ENCODE measurements around the gene SEC24B. TPM values are rescaled to one million over a fixed set of nuclear protein-coding genes. Genes with fewer than 3 reads are reported as not detected.

The SEC24B gene
- total RNA-seq (10 to 100 TPM; 20.6 to 49.3 (median 30.4) TPM), polyA plus RNA-seq (10 to 100 TPM in 1 of 3 donors, 1 to 10 TPM in 2; 8.4 to 41.5 (median 9.0) TPM)
- long read RNA-seq, donor 1, partial matches to known transcripts: 14 of 14 reads
- long read RNA-seq, donor 1, other reads (novel, unspliced or antisense): 0 of 14 reads
- long read RNA-seq, donor 2, full-length matches to known transcripts: 1 of 10 reads
- long read RNA-seq, donor 2, partial matches to known transcripts: 9 of 10 reads
- long read RNA-seq, donor 2, other reads (novel, unspliced or antisense): 0 of 10 reads
- long read RNA-seq, donor 3, full-length matches to known transcripts: 1 of 1 reads
- long read RNA-seq, donor 3, partial matches to known transcripts: 0 of 1 reads
- long read RNA-seq, donor 3, other reads (novel, unspliced or antisense): 0 of 1 reads
- long read RNA-seq, donor 4, partial matches to known transcripts: 5 of 11 reads
- long read RNA-seq, donor 4, other reads (novel, unspliced or antisense): 4 of 11 reads
- long read RNA-seq, donor 5, transcript SEC24B-202 (23 exons, 3,780 nt): major isoform, 18 of 50 reads
- long read RNA-seq, donor 5, partial matches to known transcripts: 12 of 50 reads
- long read RNA-seq, donor 5, other reads (novel, unspliced or antisense): 20 of 50 reads
- long read RNA-seq, donor 6, partial matches to known transcripts: 1 of 3 reads
- long read RNA-seq, donor 6, other reads (novel, unspliced or antisense): 1 of 3 reads
- long read RNA-seq, donor 7, partial matches to known transcripts: 11 of 11 reads
- long read RNA-seq, donor 7, other reads (novel, unspliced or antisense): 0 of 11 reads
- long read RNA-seq, donor 8, partial matches to known transcripts: 14 of 15 reads
- long read RNA-seq, donor 8, other reads (novel, unspliced or antisense): 0 of 15 reads
- long read RNA-seq, donor 9: 0 reads
- long read RNA-seq, donor 10: 0 reads

GRCh38 chr4:109433205-109434006 is at the start of gene SEC24B:
SEC24B (plus strand) TSS chr4:109433815; CDS start chr4:109433870, 55 bp downstream.
- WGBS, 4 donors: 0% methylated on average over 11 to 87 of the region's 87 CpGs

GRCh38 chr4:109383823-109384222 is 49.8 kb upstream of the SEC24B start:
- H3K27ac ChIP-seq: no peak overlapping the region
- H3K4me3 ChIP-seq: no peak overlapping the region
- H3K27me3 ChIP-seq: no peaks in the 10 kb centered on the region
- H3K9me3 ChIP-seq (replicated peaks in 1 of 3): no peaks in the 10 kb centered on the region
- intact Hi-C loops (cut with DNase I): no loop called here
- no peaks in the 10 kb centered on the region for H3K4me1 ChIP-seq (replicated peaks in 1 of 2)
- no peak for DNase-seq
- no peaks in the 10 kb centered on the region for H3K36me3 ChIP-seq (replicated peaks in 1 of 2)
- WGBS, 4 donors: 73 to 89% (median 77%) methylated on average over 4 to 6 of the region's 6 CpGs
- TF ChIP-seq POLR2A (IDR thresholded peaks at IDR 0.05) (no peak), CTCF (IDR thresholded peaks at IDR 0.05) (no peak)

More at GRCh38 chr4:109433205-109434006, at the start of gene SEC24B:
- DNase-seq: peak; percentile 87 to 95 (median 89)
- H3K9me3 ChIP-seq (replicated peaks in 1 of 3): no peaks in the 10 kb centered on the region
- peak within 1 kb of the TSS; percentile 48 to 98 (median 68) for H3K4me3 ChIP-seq
- H3K27me3 ChIP-seq: no peaks in the 10 kb centered on the region
- H3K27ac ChIP-seq: peak within 1 kb of the TSS; percentile 67 to 98 (median 82)
- peaks cover 28 to 48% of the 10 kb centered on the region in 2 donors for H3K4me1 ChIP-seq (replicated peaks in 1 of 2)
- TF ChIP-seq CTCF (IDR thresholded peaks at IDR 0.05): peak in 5 of 6 experiments; percentile 14 to 98 (median 96)
- peak; percentile 59 to 69 for TF ChIP-seq POLR2A (IDR thresholded peaks at IDR 0.05)
- intact Hi-C loops (cut with DNase I): loop anchor here (10.0 kb wide), 2 partner anchors 61 to 131 kb away; partner anchors contain the start of gene MCUB (in 1 of the 2)
- no peaks in the 10 kb centered on the region for H3K36me3 ChIP-seq (replicated peaks in 1 of 2)

GRCh38 chr4:109385260-109385659 is 48.4 kb upstream of the SEC24B start:
- intact Hi-C loops (cut with DNase I): no loop called here

More at GRCh38 chr4:109385260-109385659, 48.4 kb upstream of the SEC24B start:
- H3K27me3 ChIP-seq: no peaks in the 10 kb centered on the region
- no peaks in the 10 kb centered on the region for H3K9me3 ChIP-seq (replicated peaks in 1 of 3)
- no peak for DNase-seq
- no peaks in the 10 kb centered on the region for H3K4me1 ChIP-seq (replicated peaks in 1 of 2)
- H3K27ac ChIP-seq: no peak overlapping the region
- no peaks in the 10 kb centered on the region for H3K36me3 ChIP-seq (replicated peaks in 1 of 2)
- WGBS, 4 donors: 80 to 94% (median 92%) methylated on average over 1 to 5 of the region's 5 CpGs
- H3K4me3 ChIP-seq: no peak overlapping the region
- no peak for TF ChIP-seq POLR2A (IDR thresholded peaks at IDR 0.05)
- TF ChIP-seq CTCF (IDR thresholded peaks at IDR 0.05): no peak

All from adrenal gland (tissue), 19 donors.